ENCODE data around the gene CNR1.

The CNR1 gene

GRCh38 chr6:88143421-88144157 lies 22.6 kb downstream of the CNR1 start:
- no peak for FAIRE-seq
- DNase-seq (ENCODE audit: low spot score) = no peak

GRCh38 chr6:88142297-88142668 lies 23.9 kb downstream of the CNR1 start:
- FAIRE-seq = no peak

GRCh38 chr6:88141561-88142296 lies 24.4 kb downstream of the CNR1 start:
- DNase-seq (ENCODE audit: low spot score) (no peak), FAIRE-seq (no peak)

More at GRCh38 chr6:88142297-88142668, 23.9 kb downstream of the CNR1 start:
- no peak for DNase-seq (ENCODE audit: low spot score)

- no peak for FAIRE-seq
- DNase-seq (ENCODE audit: low spot score) = no peak
Measured at GRCh38 chr6:88137915-88138314, 28.2 kb downstream of the CNR1 start.

- FAIRE-seq = no peak
- no peak for DNase-seq (ENCODE audit: low spot score)
Measured at GRCh38 chr6:88135578-88136114, 30.5 kb downstream of the CNR1 start.

GRCh38 chr6:88134575-88134974 lies 31.6 kb downstream of the CNR1 start:
- no peak for DNase-seq (ENCODE audit: low spot score)
- no peak for FAIRE-seq

- no peak for DNase-seq (ENCODE audit: low spot score)
- no peak for FAIRE-seq
Measured at GRCh38 chr6:88133718-88134117, 32.4 kb downstream of the CNR1 start.

GRCh38 chr6:88124925-88125557 lies 41.1 kb downstream of the CNR1 start:
- FAIRE-seq (no peak), DNase-seq (ENCODE audit: low spot score) (no peak)

- no peak for FAIRE-seq
- DNase-seq (ENCODE audit: low spot score) = no peak
Measured at GRCh38 chr6:88120635-88121034, 45.5 kb downstream of the CNR1 start.

GRCh38 chr6:88119769-88120168 lies 46.4 kb downstream of the CNR1 start:
- no peak for DNase-seq (ENCODE audit: low spot score)
- FAIRE-seq = no peak

GRCh38 chr6:88116276-88116675 lies 49.9 kb downstream of the CNR1 start:
- FAIRE-seq (no peak), DNase-seq (ENCODE audit: low spot score) (no peak)

GRCh38 chr6:88115307-88115706 lies 50.8 kb downstream of the CNR1 start:
- DNase-seq (ENCODE audit: low spot score) (no peak), FAIRE-seq (no peak)

- FAIRE-seq (no peak), DNase-seq (ENCODE audit: low spot score) (no peak)
Measured at GRCh38 chr6:88114838-88115237, 51.3 kb downstream of the CNR1 start.

GRCh38 chr6:88111991-88112390 lies 54.2 kb downstream of the CNR1 start:
- FAIRE-seq (no peak), DNase-seq (ENCODE audit: low spot score) (no peak)

- FAIRE-seq = no peak
Measured at GRCh38 chr6:88107241-88107640, 58.9 kb downstream of the CNR1 start.

GRCh38 chr6:88105741-88106340 lies 60.3 kb downstream of the CNR1 start:
- DNase-seq (ENCODE audit: low spot score) = peak; percentile 4
- no peak for FAIRE-seq

More at GRCh38 chr6:88107241-88107640, 58.9 kb downstream of the CNR1 start:
- DNase-seq (ENCODE audit: low spot score) = no peak

Data from urothelium cell line (cell line).